HG03457 (cell line): ENCODE results near the gene CAVIN2.

ENCODE experiments used
- ATAC-seq: cut with Tn5 transposase; IDR thresholded peaks from one replicate; pipeline ENCODE4 v1.9.1; 2021; ENCODE audit warnings: moderate number of reproducible peaks; ENCODE audit not compliant: unreplicated experiment

The CAVIN2 gene

GRCh38 chr2:191840921-191841320 lies 6.0 kb downstream of the CAVIN2 start:
- no peak for ATAC-seq

GRCh38 chr2:191839918-191840804 lies 6.7 kb downstream of the CAVIN2 start:
- no peak for ATAC-seq

- no peak for ATAC-seq
These were observed 8.4 kb downstream of the CAVIN2 start for GRCh38 chr2:191838526-191838925.

GRCh38 chr2:191836853-191837769 lies 9.8 kb downstream of the CAVIN2 start:
- no peak for ATAC-seq

GRCh38 chr2:191836471-191836852 lies 10.4 kb downstream of the CAVIN2 start:
- no peak for ATAC-seq

GRCh38 chr2:191835539-191836350 lies 11.1 kb downstream of the CAVIN2 start:
- ATAC-seq, result no peak

- ATAC-seq, result no peak
These were observed 11.8 kb downstream of the CAVIN2 start for GRCh38 chr2:191835100-191835499.

- no peak for ATAC-seq
These were observed 13.5 kb downstream of the CAVIN2 start for GRCh38 chr2:191833356-191833755.

GRCh38 chr2:191832668-191833067 lies 14.2 kb downstream of the CAVIN2 start:
- no peak for ATAC-seq

GRCh38 chr2:191831410-191831994 lies 15.4 kb downstream of the CAVIN2 start:
- ATAC-seq, result no peak

GRCh38 chr2:191824398-191824797 lies 22.5 kb downstream of the CAVIN2 start:
- no peak for ATAC-seq

- ATAC-seq, result no peak
These were observed 25.8 kb downstream of the CAVIN2 start for GRCh38 chr2:191821078-191821477.

- ATAC-seq, result no peak
These were observed 28.1 kb downstream of the CAVIN2 start for GRCh38 chr2:191818725-191819350.

GRCh38 chr2:191818133-191818532 lies 28.8 kb downstream of the CAVIN2 start:
- no peak for ATAC-seq

GRCh38 chr2:191815010-191815409 lies 31.9 kb downstream of the CAVIN2 start:
- ATAC-seq, result no peak

GRCh38 chr2:191813943-191814342 lies 32.9 kb downstream of the CAVIN2 start:
- ATAC-seq, result no peak

GRCh38 chr2:191811807-191812602 lies 34.9 kb downstream of the CAVIN2 start:
- peak; percentile 71 for ATAC-seq

GRCh38 chr2:191806396-191806795 lies 40.5 kb downstream of the CAVIN2 start:
- ATAC-seq, result no peak

GRCh38 chr2:191804766-191805165 lies 42.1 kb downstream of the CAVIN2 start:
- ATAC-seq, result no peak
